ENCODE measurements around the gene PWWP2A.
"Not testable (repeated sequence)": the region's sequence is repeated elsewhere in the genome, so short reads cannot be mapped to it uniquely, and the experiment has no call there.

GRCh38 chr5:160144436-160144835, 25.2 kb upstream of the PWWP2A start:
- not testable (repeated sequence) for TF ChIP-seq CTCF (conservative IDR thresholded peaks at IDR 0.05; ENCODE audit: low read depth in 2 of 2); CREB1 (CRISPR knock-in tag; IDR thresholded peaks at IDR 0.05; ENCODE audit: low read depth)
